Loucy (cell line): ENCODE measurements around the gene CHCHD6.

ENCODE experiments used
- H2AFZ ChIP-seq: fragments of 200-600 bp; sonication (generic); 2 replicates; pipeline ENCODE4 v1.6.0; 2016; ENCODE audit warnings: antibody characterized with exemption, mild to moderate bottlenecking, low read length, moderate library complexity
- H3F3A ChIP-seq: fragments of 200-600 bp; 2 replicates; pipeline ENCODE4 v1.6.0; 2016; ENCODE audit warnings: antibody characterized with exemption, low read depth, mild to moderate bottlenecking
- H3K27me3 ChIP-seq: fragments of 200-600 bp; sonication (generic); 2 replicates; pipeline ENCODE4 v1.6.1; 2014; ENCODE audit warnings: low read length, mild to moderate bottlenecking; ENCODE audit not compliant: insufficient read depth, poor library complexity, severe bottlenecking
- H3K36me3 ChIP-seq: fragments of 200-600 bp; sonication (generic); 2 replicates; pipeline ENCODE4 v1.6.1; 2016; ENCODE audit warnings: low read length; ENCODE audit not compliant: insufficient read depth
- H3K4me1 ChIP-seq: fragments of 200-600 bp; sonication (generic); 2 replicates; pipeline ENCODE4 v1.5.1; 2014; ENCODE audit warnings: low read length, mild to moderate bottlenecking; ENCODE audit not compliant: insufficient read depth, poor library complexity, severe bottlenecking
- H3K4me2 ChIP-seq: fragments of 200-600 bp; sonication (generic); 2 replicates; pipeline ENCODE4 v1.6.0; 2014; ENCODE audit warnings: antibody characterized with exemption, low read length, low read depth, mild to moderate bottlenecking; ENCODE audit not compliant: poor library complexity, severe bottlenecking
- H3K4me3 ChIP-seq: fragments of 200-600 bp; sonication (generic); 2 replicates; pipeline ENCODE4 v1.5.1; 2014; ENCODE audit warnings: low read length, mild to moderate bottlenecking, mixed read lengths; ENCODE audit not compliant: poor library complexity, severe bottlenecking
- H3K79me2 ChIP-seq: fragments of 200-600 bp; sonication (generic); 2 replicates; pipeline ENCODE4 v1.6.1; 2014; ENCODE audit warnings: low read length; ENCODE audit not compliant: insufficient read depth
- H3K9ac ChIP-seq: fragments of 200-600 bp; sonication (generic); 2 replicates; pipeline ENCODE4 v1.6.0; 2014; ENCODE audit warnings: mild to moderate bottlenecking, low read depth, low read length, moderate library complexity; ENCODE audit not compliant: poor library complexity, severe bottlenecking
- H3K9me2 ChIP-seq: fragments of 200-600 bp; sonication (generic); replicated peaks from 2 replicates; pipeline ENCODE4 v1.6.1; 2016; ENCODE audit warnings: low read depth, low read length, mixed read lengths
- H3K9me3 ChIP-seq: fragments of 200-600 bp; sonication (generic); 2 replicates; pipeline ENCODE4 v1.6.1; 2014; ENCODE audit warnings: mild to moderate bottlenecking, antibody characterized with exemption, low read length, low read depth; ENCODE audit not compliant: insufficient read depth
- H4K20me1 ChIP-seq: fragments of 200-600 bp; sonication (generic); 2 replicates; pipeline ENCODE4 v1.6.0; 2014; ENCODE audit warnings: antibody characterized with exemption, low read length, mild to moderate bottlenecking; ENCODE audit not compliant: insufficient read depth, poor library complexity, severe bottlenecking
- CTCF ChIP-seq: fragments of 200-600 bp; sonication (generic); conservative IDR thresholded peaks from 2 replicates; pipeline ENCODE4 v1.5.1; 2014; ENCODE audit warnings: mild to moderate bottlenecking, antibody characterized with exemption, low read length
- EZH2phosphoT487 ChIP-seq: fragments of 200-600 bp; IDR thresholded peaks from 2 replicates; pipeline ENCODE4 v1.6.1; 2018; ENCODE audit warnings: antibody characterized with exemption, mild to moderate bottlenecking, moderate library complexity, borderline replicate concordance

CHCHD6 gene

GRCh38 chr3:126668450-126669401 lies 35.3 kb upstream of the CHCHD6 start:
- H3K27me3 ChIP-seq = no peaks in the 10 kb centered on the region
- H3K79me2 ChIP-seq = no peaks in the 10 kb centered on the region
- H4K20me1 ChIP-seq = no peaks in the 10 kb centered on the region
- no peaks in the 10 kb centered on the region for H3K9me2 ChIP-seq
- H3K9me3 ChIP-seq = no peaks in the 10 kb centered on the region; the same call in 1 of the 2 replicates
- no peak for TF ChIP-seq EZH2phosphoT487
- TF ChIP-seq CTCF = no peak
- H3K4me3 ChIP-seq = no peak overlapping the region
- H3K4me1 ChIP-seq = peaks cover 6% of the 10 kb centered on the region
- H3K9ac ChIP-seq = no peak overlapping the region
- no peak overlapping the region for H2AFZ ChIP-seq
- no peaks in the 10 kb centered on the region for H3K36me3 ChIP-seq
- H3F3A ChIP-seq = no peaks in the 10 kb centered on the region
- no peak overlapping the region for H3K4me2 ChIP-seq

GRCh38 chr3:126671521-126671920 lies 32.5 kb upstream of the CHCHD6 start:
- Histone ChIP-seq H3K4me2 (no peak overlapping the region), H2AFZ (no peak overlapping the region)

GRCh38 chr3:126672340-126672739 lies 31.7 kb upstream of the CHCHD6 start:
- Histone ChIP-seq H3K27me3 (no peaks in the 10 kb centered on the region), H3K79me2 (no peaks in the 10 kb centered on the region), H4K20me1 (no peaks in the 10 kb centered on the region), H3K9me3 (no peaks in the 10 kb centered on the region; the same call in 1 of the 2 replicates), H3K4me3 (no peak overlapping the region), H3K36me3 (no peaks in the 10 kb centered on the region), H3K9me2 (no peaks in the 10 kb centered on the region), H3K4me2 (no peak overlapping the region), H3F3A (no peaks in the 10 kb centered on the region), H3K9ac (no peak overlapping the region), H2AFZ (no peak overlapping the region), H3K4me1 (peaks cover 12% of the 10 kb centered on the region)
- TF ChIP-seq CTCF (no peak), EZH2phosphoT487 (no peak)

More at GRCh38 chr3:126671521-126671920, 32.5 kb upstream of the CHCHD6 start:
- no peaks in the 10 kb centered on the region for H3K36me3 ChIP-seq
- peaks cover 6% of the 10 kb centered on the region for H3K4me1 ChIP-seq
- H3K9ac ChIP-seq = no peak overlapping the region
- H3K9me3 ChIP-seq = no peaks in the 10 kb centered on the region; the same call in 1 of the 2 replicates
- no peaks in the 10 kb centered on the region for H3K9me2 ChIP-seq
- TF ChIP-seq EZH2phosphoT487 (no peak), CTCF (no peak)
- H3K79me2 ChIP-seq = no peaks in the 10 kb centered on the region
- no peaks in the 10 kb centered on the region for H4K20me1 ChIP-seq
- H3K4me3 ChIP-seq = no peak overlapping the region
- H3K27me3 ChIP-seq = no peaks in the 10 kb centered on the region
- no peaks in the 10 kb centered on the region for H3F3A ChIP-seq
